GM12878 (cell line): Measurements from ENCODE around the gene PCDH15. TPM values are rescaled to one million over a fixed set of nuclear protein-coding genes. Genes with fewer than 3 reads are reported as not detected.

Experiments used
- ATAC-seq: fragments of 200-7000 bp; cut with Tn5 transposase; 3 replicates; pipeline ENCODE4 v1.9.1; 2020; ENCODE audit warnings: mild to moderate bottlenecking, moderate library complexity
- BruUV-seq: library from RNA; stranded (reverse); fragments of 400-500 nt; replicated peaks from 2 replicates; lab custom pipeline; 2021; lab: Mats Ljungman, UMichigan
- CTCF ChIA-PET: fragments of 300-600 bp; sonication (Branson Sonifier 250); formaldehyde crosslinking; extraction: SDS; loops from one replicate; lab custom pipeline; 2021; ENCODE audit warnings: inconsistent platforms; lab: Yijun Ruan, JAX
- POLR2A ChIA-PET: fragments of 350-600 bp; formaldehyde crosslinking; extraction: SDS; loops from one replicate; lab custom pipeline; 2021; ENCODE audit warnings: inconsistent platforms; lab: Charles Lee
- RAD21 ChIA-PET: fragments of 300-600 bp; sonication (Branson Sonifier 250); formaldehyde crosslinking; loops from one replicate; lab custom pipeline; 2023; ENCODE audit warnings: antibody characterized with exemption; ENCODE audit not compliant: unreplicated experiment; lab: Charles Lee
- SMC1A ChIA-PET: fragments of 300-600 bp; sonication (Branson Sonifier 250); formaldehyde crosslinking; loops from one replicate; lab custom pipeline; 2023; ENCODE audit not compliant: unreplicated experiment, uncharacterized antibody; lab: Charles Lee
- DNase-seq: peaks from one replicate; pipeline ENCODE4 v3.0.0-alpha.2; 2011; ENCODE audit warnings: low read depth, low spot score
- FAIRE-seq: peaks from 3 replicates; lab custom pipeline; 2011; peaks lifted over from hg19 to GRCh38; lab: Jason Lieb, UNC
- H2AFZ ChIP-seq: 2 replicates; pipeline ENCODE4 v1.6.0; 2011; ENCODE audit warnings: low read depth, low read length, control low read depth; ENCODE audit not compliant: control insufficient read depth
- H3K27ac ChIP-seq: 2 replicates; pipeline ENCODE4 v1.5.1; 2011; ENCODE audit warnings: control low read depth; ENCODE audit not compliant: control insufficient read depth, insufficient read depth
- H3K27me3 ChIP-seq, 2 experiments: replicated peaks in 1 of 2; 2 replicates each; pipeline versions ENCODE4 v1.6.0 to v1.6.1; 2011; ENCODE audit warnings: low read length in 1 of 2; ENCODE audit not compliant: control insufficient read depth in 2 of 2, insufficient read depth in 2 of 2
- H3K36me3 ChIP-seq, 2 experiments: 2 replicates each; pipeline ENCODE4 v1.5.1; 2011; ENCODE audit warnings: low read length in 1 of 2; ENCODE audit not compliant: control insufficient read depth in 2 of 2, insufficient read depth in 2 of 2
- H3K4me1 ChIP-seq: 2 replicates; pipeline ENCODE4 v1.6.1; 2011; ENCODE audit warnings: mild to moderate bottlenecking, low read length, moderate library complexity, mixed read lengths; ENCODE audit not compliant: control insufficient read depth, insufficient read depth
- H3K4me2 ChIP-seq: 2 replicates; pipeline ENCODE4 v1.6.0; 2011; ENCODE audit warnings: control low read depth; ENCODE audit not compliant: control insufficient read depth, insufficient read depth
- H3K4me3 ChIP-seq: fragments of 200-600 bp; sonication (generic); 2 replicates; pipeline ENCODE4 v1.5.1; 2016
- H3K79me2 ChIP-seq: 2 replicates; pipeline ENCODE4 v1.6.0; 2011; ENCODE audit warnings: low read length; ENCODE audit not compliant: control insufficient read depth, insufficient read depth
- H3K9ac ChIP-seq: 2 replicates; pipeline ENCODE4 v1.8.0; 2011; ENCODE audit warnings: low read length, control low read depth, mixed read lengths; ENCODE audit not compliant: control insufficient read depth, insufficient read depth
- H3K9me3 ChIP-seq: replicated peaks from 3 replicates; pipeline ENCODE4 v1.5.1; 2011; ENCODE audit warnings: mild to moderate bottlenecking, low read length; ENCODE audit not compliant: control insufficient read depth, insufficient read depth
- H4K20me1 ChIP-seq: 2 replicates; pipeline ENCODE4 v1.6.0; 2011; ENCODE audit not compliant: control insufficient read depth, insufficient read depth
- BHLHE40 ChIP-seq, 2 experiments: fragments of 450-650 bp in 1 of 2; IDR thresholded peaks; 2 replicates each; pipeline ENCODE4 v1.6.1; 2011 to 2017; ENCODE audit warnings: low read depth in 2 of 2, borderline replicate concordance in 1 of 2, improper control_type of control experiment in 1 of 2, low read length in 1 of 2, mild to moderate bottlenecking in 1 of 2
- EGR1 ChIP-seq, 2 experiments: IDR thresholded peaks; 1 replicate in 1 of 2; 2 replicates in 1 of 2; pipeline ENCODE4 v1.6.1; 2011 to 2012; ENCODE audit warnings: low read depth in 2 of 2, low read length in 2 of 2, borderline replicate concordance in 1 of 2, mild to moderate bottlenecking in 1 of 2, moderate library complexity in 1 of 2
- ZNF217 ChIP-seq: fragments of 450-650 bp; IDR thresholded peaks from 2 replicates; pipeline ENCODE4 v1.6.1; 2017; ENCODE audit warnings: antibody characterized with exemption, mild to moderate bottlenecking
- ZNF622 ChIP-seq: fragments of 450-650 bp; IDR thresholded peaks from 2 replicates; pipeline ENCODE4 v1.6.1; 2017; ENCODE audit warnings: mild to moderate bottlenecking, inconsistent platforms
- WGBS: methylation state at CpG from one replicate; pipeline ENCODE4 v1.1.6; 2016; ENCODE audit warnings: low lambda C conversion rate; ENCODE audit not compliant: insufficient replicate concordance, insufficient coverage; ENCODE audit errors: missing lambda C conversion rate; 5-methylcytosine and 5-hydroxymethylcytosine counted together
- in situ Hi-C: fragments of 300-500 bp; cut with MboI; formaldehyde crosslinking; loops from 9 replicates; pipeline ENCODE4 v1.14.3; 2018; ENCODE audit warnings: mixed read lengths
- intact Hi-C: fragments of 100-400 bp; cut with micrococcal nuclease; formaldehyde crosslinking; loops from one replicate; pipeline ENCODE4 v1.14.2; 2022; ENCODE audit not compliant: unreplicated experiment
- polyA plus RNA-seq, 11 experiments: library from polyadenylated mRNA; depleted of rRNA in 4 of 11; unstranded in 6 of 11; stranded (reverse) in 5 of 11; fragments of >200 nt; fragmentation: Nextera tagmentation in 4 of 11; fragmentation: Illumina TruSeq in 1 of 11; extraction: Ambion mirVana in 4 of 11; extraction: Trizol in 1 of 11; gene quantifications; 1 replicate in 1 of 11; 2 replicates in 10 of 11; pipeline versions ENCODE4 v1.2.1 to v1.2.3, GENCODE V29; 2011 to 2016; ENCODE audit warnings: inconsistent platforms in 2 of 11, missing spikeins in 2 of 11, low read depth in 1 of 11
- total RNA-seq, 4 experiments: library from RNA; depleted of rRNA in 3 of 4; stranded (reverse); fragments of >200 nt in 3 of 4; fragmentation: Illumina TruSeq in 1 of 4; extraction: Trizol in 1 of 4; gene quantifications; 2 replicates each; pipeline versions ENCODE4 v1.2.1 to v1.2.3, GENCODE V29; 2013 to 2021
- TF ChIP-seq, protein P1 (sequence below): IDR thresholded peaks from 2 replicates; pipeline ENCODE4 v1.6.1; 2011; ENCODE audit warnings: borderline replicate concordance, low read depth, mild to moderate bottlenecking, moderate library complexity, mixed read lengths, low read length; ENCODE audit not compliant: insufficient read depth; ENCODE audit errors: extremely low read length
- TF ChIP-seq, protein P2 (sequence below): fragments of 450-650 bp; IDR thresholded peaks from 2 replicates; pipeline ENCODE4 v1.6.1; 2017; ENCODE audit warnings: low read depth, mild to moderate bottlenecking, moderate library complexity
- TF ChIP-seq, protein P3 (sequence below): IDR thresholded peaks from 2 replicates; pipeline ENCODE4 v1.6.1; 2011; ENCODE audit warnings: mild to moderate bottlenecking, low read depth, low read length, moderate library complexity; ENCODE audit not compliant: insufficient replicate concordance

The PCDH15 gene
- total and polyA plus RNA-seq, 10 of the 15 experiments (the other 5 are each of a cell fraction or from before 2014, with no cell fraction given): 0.03 to 0.52 (median 0.07) TPM; not detected in 6

DNA sequence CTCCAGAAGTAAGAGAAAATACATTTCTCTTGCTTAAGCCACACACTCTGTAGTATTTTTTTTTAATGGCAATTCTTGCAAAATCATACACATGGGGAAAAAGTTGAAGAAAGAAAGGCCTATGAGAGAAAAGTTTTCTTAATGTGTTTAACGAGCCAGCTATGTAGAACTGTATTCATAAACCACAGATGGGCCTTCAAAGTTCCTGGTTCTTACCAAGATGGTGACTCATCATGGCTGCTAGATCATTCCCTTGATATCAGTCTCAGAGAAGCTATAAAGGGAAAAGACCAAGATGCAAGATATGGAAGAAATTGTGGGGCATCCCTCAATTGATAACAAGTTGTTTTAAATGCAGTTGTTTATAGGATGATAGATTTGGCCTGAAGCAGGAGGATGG lies 1035.7 kb downstream of the PCDH15 start:
- Histone ChIP-seq H3K27me3 (no peaks in the 10 kb centered on the region), H3K9me3 (no peaks in the 10 kb centered on the region), H3K4me2 (no peak overlapping the region), H3K4me1 (no peaks in the 10 kb centered on the region), H3K9ac (no peak overlapping the region), H3K27ac (no peak overlapping the region), H4K20me1 (no peaks in the 10 kb centered on the region), H3K4me3 (no peak overlapping the region), H3K36me3 (no peaks in the 10 kb centered on the region), H3K79me2 (no peaks in the 10 kb centered on the region), H2AFZ (no peak overlapping the region)
- 0% methylated on average over 1 of the region's 1 CpG for WGBS
- ChIA-PET SMC1A (no interaction called here), POLR2A (no interaction called here), CTCF (no interaction called here), RAD21 (no interaction called here)
- intact Hi-C loops: no loop called here
- no peak for TF ChIP-seq ZNF217
- TF ChIP-seq, protein P1, sequence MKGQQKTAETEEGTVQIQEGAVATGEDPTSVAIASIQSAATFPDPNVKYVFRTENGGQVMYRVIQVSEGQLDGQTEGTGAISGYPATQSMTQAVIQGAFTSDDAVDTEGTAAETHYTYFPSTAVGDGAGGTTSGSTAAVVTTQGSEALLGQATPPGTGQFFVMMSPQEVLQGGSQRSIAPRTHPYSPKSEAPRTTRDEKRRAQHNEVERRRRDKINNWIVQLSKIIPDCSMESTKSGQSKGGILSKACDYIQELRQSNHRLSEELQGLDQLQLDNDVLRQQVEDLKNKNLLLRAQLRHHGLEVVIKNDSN: no peak
- no peak for TF ChIP-seq EGR1 (IDR thresholded peaks at IDR 0.05; ENCODE audit: borderline replicate concordance in 1 of 2, low read depth in 2 of 2, low read length in 2 of 2)
- TF ChIP-seq, protein P2, sequence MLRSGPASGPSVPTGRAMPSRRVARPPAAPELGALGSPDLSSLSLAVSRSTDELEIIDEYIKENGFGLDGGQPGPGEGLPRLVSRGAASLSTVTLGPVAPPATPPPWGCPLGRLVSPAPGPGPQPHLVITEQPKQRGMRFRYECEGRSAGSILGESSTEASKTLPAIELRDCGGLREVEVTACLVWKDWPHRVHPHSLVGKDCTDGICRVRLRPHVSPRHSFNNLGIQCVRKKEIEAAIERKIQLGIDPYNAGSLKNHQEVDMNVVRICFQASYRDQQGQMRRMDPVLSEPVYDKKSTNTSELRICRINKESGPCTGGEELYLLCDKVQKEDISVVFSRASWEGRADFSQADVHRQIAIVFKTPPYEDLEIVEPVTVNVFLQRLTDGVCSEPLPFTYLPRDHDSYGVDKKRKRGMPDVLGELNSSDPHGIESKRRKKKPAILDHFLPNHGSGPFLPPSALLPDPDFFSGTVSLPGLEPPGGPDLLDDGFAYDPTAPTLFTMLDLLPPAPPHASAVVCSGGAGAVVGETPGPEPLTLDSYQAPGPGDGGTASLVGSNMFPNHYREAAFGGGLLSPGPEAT: no peak
- TF ChIP-seq, protein P3, sequence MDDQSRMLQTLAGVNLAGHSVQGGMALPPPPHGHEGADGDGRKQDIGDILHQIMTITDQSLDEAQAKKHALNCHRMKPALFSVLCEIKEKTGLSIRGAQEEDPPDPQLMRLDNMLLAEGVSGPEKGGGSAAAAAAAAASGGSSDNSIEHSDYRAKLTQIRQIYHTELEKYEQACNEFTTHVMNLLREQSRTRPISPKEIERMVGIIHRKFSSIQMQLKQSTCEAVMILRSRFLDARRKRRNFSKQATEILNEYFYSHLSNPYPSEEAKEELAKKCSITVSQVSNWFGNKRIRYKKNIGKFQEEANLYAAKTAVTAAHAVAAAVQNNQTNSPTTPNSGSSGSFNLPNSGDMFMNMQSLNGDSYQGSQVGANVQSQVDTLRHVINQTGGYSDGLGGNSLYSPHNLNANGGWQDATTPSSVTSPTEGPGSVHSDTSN: no peak
- TF ChIP-seq BHLHE40 (IDR thresholded peaks at IDR 0.05; ENCODE audit: borderline replicate concordance in 1 of 2, low read depth in 2 of 2, low read length in 1 of 2): no peak
- no peak for TF ChIP-seq ZNF622
- ATAC-seq: no peak
- FAIRE-seq: no peak
- no peak for DNase-seq
- no TSS peak for BruUV-seq
- in situ Hi-C loops: no loop called here
